HFFc6 (cell line): ENCODE measurements around the gene MACF1. TPM values are rescaled to one million over a fixed set of nuclear protein-coding genes. Genes with fewer than 3 reads are reported as not detected.

Source experiments
- DNase-seq: peaks from one replicate; pipeline ENCODE4 v3.0.0-alpha.2; 2018
- H3K27ac Mint-ChIP-seq: 2 replicates; pipeline ENCODE4 v1.8.0; 2020; ENCODE audit warnings: mild to moderate bottlenecking, mixed read lengths
- H3K27me3 Mint-ChIP-seq: 2 replicates; pipeline ENCODE4 v1.8.0; 2021; ENCODE audit warnings: mild to moderate bottlenecking, moderate library complexity, mixed read lengths; ENCODE audit not compliant: insufficient read depth
- H3K36me3 Mint-ChIP-seq: 2 replicates; pipeline ENCODE4 v1.8.0; 2021; ENCODE audit warnings: low read depth, mixed read lengths
- H3K4me1 Mint-ChIP-seq: 2 replicates; pipeline ENCODE4 v1.8.0; 2020; ENCODE audit warnings: low read depth, mixed read lengths
- H3K4me3 Mint-ChIP-seq: 2 replicates; pipeline ENCODE4 v1.8.0; 2020; ENCODE audit warnings: mild to moderate bottlenecking, moderate library complexity, mixed read lengths
- H3K9me3 Mint-ChIP-seq: 2 replicates; pipeline ENCODE4 v1.8.0; 2020; ENCODE audit warnings: mild to moderate bottlenecking, mixed read lengths
- total RNA-seq, 6 experiments: library from RNA; stranded (reverse); fragmentation: NEBNext Ultra II Directional; extraction: Animal tissue kit (Norgen Biotek cat#: 25700); gene quantifications; 2 replicates in 1 of 6; 3 replicates in 5 of 6; pipeline ENCODE4 v1.2.3, GENCODE V29; 2021
- TF ChIP-seq, protein P1 (sequence below): fragments of 200-600 bp; sonication (generic); IDR thresholded peaks from 2 replicates; pipeline ENCODE4 v1.5.0; 2021; ENCODE audit warnings: antibody characterized with exemption, mild to moderate bottlenecking

MACF1 gene
- total RNA-seq, 6 experiments from 2014 or later, result 201 to 308 (median 223) TPM

DNA sequence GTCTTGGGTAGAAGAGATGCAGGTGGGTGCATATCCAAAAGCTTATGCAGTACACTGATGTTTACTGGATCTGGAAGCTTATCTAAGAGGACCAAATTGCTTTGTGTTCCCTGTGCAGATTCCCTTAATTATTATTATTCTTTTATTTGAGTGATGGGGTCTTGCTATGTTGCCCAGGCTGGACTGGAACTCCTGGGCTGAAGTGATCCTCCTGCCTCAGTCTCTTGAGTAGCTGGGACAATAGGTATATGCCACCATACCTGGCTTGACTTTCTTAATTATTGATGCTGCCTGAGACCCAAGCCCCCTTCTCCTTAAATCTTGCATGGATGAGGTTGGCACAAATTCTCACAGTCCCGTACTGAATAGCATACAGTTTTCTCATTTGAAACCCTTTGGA lies 83.0 kb downstream of the MACF1 start:
- no peaks in the 10 kb centered on the region for H3K9me3 Mint-ChIP-seq
- TF ChIP-seq, protein P1, sequence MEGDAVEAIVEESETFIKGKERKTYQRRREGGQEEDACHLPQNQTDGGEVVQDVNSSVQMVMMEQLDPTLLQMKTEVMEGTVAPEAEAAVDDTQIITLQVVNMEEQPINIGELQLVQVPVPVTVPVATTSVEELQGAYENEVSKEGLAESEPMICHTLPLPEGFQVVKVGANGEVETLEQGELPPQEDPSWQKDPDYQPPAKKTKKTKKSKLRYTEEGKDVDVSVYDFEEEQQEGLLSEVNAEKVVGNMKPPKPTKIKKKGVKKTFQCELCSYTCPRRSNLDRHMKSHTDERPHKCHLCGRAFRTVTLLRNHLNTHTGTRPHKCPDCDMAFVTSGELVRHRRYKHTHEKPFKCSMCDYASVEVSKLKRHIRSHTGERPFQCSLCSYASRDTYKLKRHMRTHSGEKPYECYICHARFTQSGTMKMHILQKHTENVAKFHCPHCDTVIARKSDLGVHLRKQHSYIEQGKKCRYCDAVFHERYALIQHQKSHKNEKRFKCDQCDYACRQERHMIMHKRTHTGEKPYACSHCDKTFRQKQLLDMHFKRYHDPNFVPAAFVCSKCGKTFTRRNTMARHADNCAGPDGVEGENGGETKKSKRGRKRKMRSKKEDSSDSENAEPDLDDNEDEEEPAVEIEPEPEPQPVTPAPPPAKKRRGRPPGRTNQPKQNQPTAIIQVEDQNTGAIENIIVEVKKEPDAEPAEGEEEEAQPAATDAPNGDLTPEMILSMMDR, result no peak
- H3K27ac Mint-ChIP-seq, result no peak overlapping the region
- DNase-seq, result no peak
- H3K4me3 Mint-ChIP-seq, result no peak overlapping the region
- H3K27me3 Mint-ChIP-seq, result peaks cover 3% of the 10 kb centered on the region; the same call in 1 of the 2 replicates
- peaks cover 55% of the 10 kb centered on the region for H3K36me3 Mint-ChIP-seq
- H3K4me1 Mint-ChIP-seq, result peaks cover 30% of the 10 kb centered on the region

DNA sequence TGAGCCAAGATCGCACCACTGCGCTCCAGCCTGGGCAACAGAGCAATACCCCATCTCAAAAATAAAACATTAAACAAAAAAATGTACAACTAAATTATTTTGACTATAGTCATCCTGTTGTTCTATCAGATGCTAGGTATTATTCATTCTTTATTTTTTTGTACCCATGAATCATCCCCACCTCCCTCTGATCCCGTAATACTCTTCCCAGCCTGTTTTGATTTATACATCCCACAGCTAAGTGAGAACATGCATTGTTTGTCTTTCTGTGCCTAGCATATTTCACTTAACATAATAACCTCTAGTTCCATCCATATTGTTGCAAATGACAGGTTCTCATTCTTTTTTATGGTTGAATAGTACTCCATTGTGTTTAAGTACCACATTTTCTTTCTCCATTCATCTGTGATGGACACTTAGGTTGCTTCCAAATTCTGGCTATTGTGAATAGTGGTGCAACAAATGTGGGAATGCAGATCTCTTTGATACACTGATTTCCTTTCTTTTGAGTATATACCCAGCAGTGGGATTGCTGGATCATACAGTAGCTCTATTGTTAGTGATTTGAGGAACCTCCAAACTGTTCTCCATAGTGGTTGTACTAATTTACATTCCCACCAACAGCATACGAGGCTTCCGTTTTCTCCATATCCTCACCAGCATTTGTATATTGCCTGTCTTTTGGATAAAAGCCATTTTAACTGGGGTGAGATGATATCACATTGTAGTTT lies 84.4 kb downstream of the MACF1 start:
- peak; percentile 32 for DNase-seq
- H3K4me1 Mint-ChIP-seq, result peaks cover 37% of the 10 kb centered on the region
- H3K36me3 Mint-ChIP-seq, result peaks cover 53% of the 10 kb centered on the region
- H3K9me3 Mint-ChIP-seq, result no peaks in the 10 kb centered on the region
- no peak overlapping the region; the same call in 1 of the 2 replicates for H3K27ac Mint-ChIP-seq
- H3K4me3 Mint-ChIP-seq, result no peak overlapping the region
- H3K27me3 Mint-ChIP-seq, result peaks cover 3% of the 10 kb centered on the region; the same call in 1 of the 2 replicates
- TF ChIP-seq, protein P1, result no peak

- H3K27me3 Mint-ChIP-seq, result no peaks in the 10 kb centered on the region; the same call in 1 of the 2 replicates
- H3K4me3 Mint-ChIP-seq, result no peak overlapping the region
- peaks cover 63% of the 10 kb centered on the region for H3K36me3 Mint-ChIP-seq
- TF ChIP-seq, protein P1, result no peak
- peak overlapping the region; percentile 25; the same call in 1 of the 2 replicates for H3K27ac Mint-ChIP-seq
- peaks cover 57% of the 10 kb centered on the region for H3K4me1 Mint-ChIP-seq
- no peaks in the 10 kb centered on the region for H3K9me3 Mint-ChIP-seq
- no peak for DNase-seq
Observed at GRCh38 chr1:39292401-39292800, 87.9 kb downstream of the MACF1 start.

DNA sequence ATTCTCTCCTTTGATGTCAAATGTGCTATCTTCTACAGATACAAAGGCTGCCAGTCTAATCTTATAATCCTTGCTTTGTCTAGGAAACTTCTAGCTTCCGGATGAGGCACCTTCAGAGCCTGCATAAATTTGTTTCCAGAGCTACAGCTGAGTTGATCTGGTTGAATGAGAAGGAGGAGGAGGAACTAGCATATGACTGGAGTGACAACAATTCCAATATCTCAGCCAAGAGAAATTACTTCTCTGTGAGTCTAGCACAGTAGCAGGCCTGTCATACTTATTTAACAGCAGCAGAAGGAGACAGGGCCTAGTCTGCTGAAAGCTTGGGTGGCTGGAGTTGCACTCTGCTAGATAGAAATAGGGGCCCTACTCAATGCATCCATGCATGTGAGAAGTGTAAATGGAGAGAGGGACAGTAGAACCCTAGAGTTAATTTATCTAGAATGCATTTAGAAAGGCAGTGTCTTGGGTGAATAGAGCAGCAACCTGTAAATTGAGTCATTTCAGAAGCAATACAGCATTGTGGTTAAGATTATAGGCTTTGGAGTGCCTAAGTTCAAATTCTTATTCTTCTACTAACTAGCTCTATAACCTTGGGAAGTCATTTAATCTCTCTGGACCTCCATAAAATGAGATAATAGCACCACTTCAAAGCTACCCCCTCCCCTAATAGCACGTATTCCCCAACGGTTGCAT lies 89.0 kb downstream of the MACF1 start:
- Mint-ChIP-seq H3K4me1 (peaks cover 56% of the 10 kb centered on the region), H3K9me3 (no peaks in the 10 kb centered on the region), H3K27ac (peak overlapping the region; percentile 26), H3K4me3 (no peak overlapping the region; the same call in 1 of the 2 replicates), H3K36me3 (peaks cover 64% of the 10 kb centered on the region), H3K27me3 (no peaks in the 10 kb centered on the region; the same call in 1 of the 2 replicates)
- TF ChIP-seq, protein P1, result no peak
- DNase-seq, result peak; percentile 35

DNA sequence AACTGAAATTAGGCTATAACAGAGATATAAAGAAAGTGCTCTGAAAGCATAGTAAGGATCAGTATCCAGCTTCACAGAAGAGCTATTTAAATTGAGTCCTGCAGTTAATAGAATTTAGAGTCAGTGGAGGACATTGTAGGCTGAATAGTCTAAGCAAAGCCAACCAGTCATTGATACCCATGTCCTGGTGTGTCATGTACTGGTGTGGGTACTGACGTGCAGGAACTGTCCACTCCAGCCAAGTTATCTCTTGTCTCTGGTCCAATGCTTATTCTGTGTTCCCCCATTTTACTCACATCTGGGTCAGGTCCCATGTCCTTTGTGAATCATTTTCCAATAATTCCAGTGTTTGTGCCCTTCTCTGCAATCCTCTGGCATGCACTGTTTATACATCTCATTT lies 90.0 kb downstream of the MACF1 start:
- H3K36me3 Mint-ChIP-seq, result peaks cover 55% of the 10 kb centered on the region

More for the DNA sequence above, 90.0 kb downstream of the MACF1 start:
- no peaks in the 10 kb centered on the region for H3K27me3 Mint-ChIP-seq
- no peak for DNase-seq
- H3K9me3 Mint-ChIP-seq, result no peaks in the 10 kb centered on the region
- H3K4me1 Mint-ChIP-seq, result peaks cover 47% of the 10 kb centered on the region
- H3K4me3 Mint-ChIP-seq, result no peak overlapping the region
- TF ChIP-seq, protein P1, result no peak
- H3K27ac Mint-ChIP-seq, result peak overlapping the region; percentile 21
